Neural progenitor cell (in vitro differentiated cells): ENCODE measurements around the gene PDCD1LG2. TPM values are rescaled to one million over a fixed set of nuclear protein-coding genes. Genes with fewer than 3 reads are reported as not detected.

Experiments used
- DNase-seq: peaks from one replicate; pipeline ENCODE4 v3.0.0-alpha.2; 2016; ENCODE audit warnings: low spot score
- H2AFZ ChIP-seq: fragments of 200-600 bp; sonication (generic); replicated peaks from 2 replicates; pipeline ENCODE4 v1.6.1; 2016; ENCODE audit warnings: antibody characterized with exemption
- H3F3A ChIP-seq: fragments of 200-600 bp; sonication (generic); 2 replicates; pipeline ENCODE4 v1.6.1; 2016; ENCODE audit warnings: antibody characterized with exemption, low read depth
- H3K27ac ChIP-seq: fragments of 200-600 bp; sonication (generic); 2 replicates; pipeline ENCODE4 v1.5.1; 2016; ENCODE audit warnings: mild to moderate bottlenecking
- H3K27me3 ChIP-seq: fragments of 200-600 bp; sonication (generic); 2 replicates; pipeline ENCODE4 v1.6.1; 2016; ENCODE audit warnings: mild to moderate bottlenecking, moderate library complexity
- H3K36me3 ChIP-seq: fragments of 200-600 bp; sonication (generic); 2 replicates; pipeline ENCODE4 v1.5.1; 2016
- H3K4me1 ChIP-seq: fragments of 200-600 bp; sonication (generic); 2 replicates; pipeline ENCODE4 v1.6.1; 2016; ENCODE audit warnings: mixed run types
- H3K4me2 ChIP-seq: fragments of 200-600 bp; sonication (generic); 2 replicates; pipeline ENCODE4 v1.6.1; 2016
- H3K4me3 ChIP-seq: fragments of 200-600 bp; sonication (generic); 2 replicates; pipeline ENCODE4 v1.5.1; 2016
- H3K79me2 ChIP-seq: fragments of 200-600 bp; sonication (generic); 2 replicates; pipeline ENCODE4 v1.6.1; 2016; ENCODE audit warnings: low read depth
- H3K9ac ChIP-seq: fragments of 200-600 bp; sonication (generic); 2 replicates; pipeline ENCODE4 v1.6.1; 2016
- H3K9me3 ChIP-seq: fragments of 200-600 bp; sonication (generic); 2 replicates; pipeline ENCODE4 v1.5.1; 2016; ENCODE audit warnings: low read depth
- H4K20me1 ChIP-seq: fragments of 200-600 bp; sonication (generic); 2 replicates; pipeline ENCODE4 v1.6.1; 2016; ENCODE audit warnings: low read depth
- H3K27ac Mint-ChIP-seq: 3 replicates; pipeline ENCODE4 v1.8.0; 2021; ENCODE audit warnings: mixed read lengths
- H3K27me3 Mint-ChIP-seq: 2 replicates; pipeline ENCODE4 v1.8.0; 2022; ENCODE audit warnings: low read depth, mild to moderate bottlenecking, inconsistent platforms, moderate library complexity, mixed read lengths; ENCODE audit not compliant: insufficient read depth
- H3K36me3 Mint-ChIP-seq: 3 replicates; pipeline ENCODE4 v1.8.0; 2021; ENCODE audit warnings: mixed read lengths
- H3K4me1 Mint-ChIP-seq: 3 replicates; pipeline ENCODE4 v1.8.0; 2021; ENCODE audit warnings: mixed read lengths
- H3K4me3 Mint-ChIP-seq: 3 replicates; pipeline ENCODE4 v1.8.0; 2021; ENCODE audit warnings: mild to moderate bottlenecking, moderate library complexity, mixed read lengths
- H3K9me3 Mint-ChIP-seq: 3 replicates; pipeline ENCODE4 v1.8.0; 2020; ENCODE audit warnings: mixed read lengths
- CTCF ChIP-seq: fragments of 200-600 bp; sonication (generic); IDR thresholded peaks from 2 replicates; pipeline ENCODE4 v1.5.1; 2017; ENCODE audit warnings: antibody characterized with exemption, mild to moderate bottlenecking
- EZH2 ChIP-seq: fragments of 200-600 bp; sonication (generic); IDR thresholded peaks from 2 replicates; pipeline ENCODE4 v1.6.1; 2017; ENCODE audit warnings: antibody characterized with exemption, mild to moderate bottlenecking, moderate library complexity
- EZH2phosphoT487 ChIP-seq: fragments of 200-600 bp; sonication (generic); IDR thresholded peaks from 2 replicates; pipeline ENCODE4 v1.6.1; 2017; ENCODE audit warnings: antibody characterized with exemption
- total RNA-seq: library from RNA; depleted of rRNA; stranded (reverse); fragments of >200 nt; gene quantifications from 2 replicates; pipeline ENCODE4 v1.2.3, GENCODE V29; 2015; ENCODE audit warnings: low replicate concordance

The PDCD1LG2 gene
- total RNA-seq, 1 donor from 2014 or later: not detected

- Mint-ChIP-seq H3K27ac (no peak overlapping the region), H3K36me3 (no peaks in the 10 kb centered on the region), H3K4me3 (no peak overlapping the region), H3K27me3 (no peaks in the 10 kb centered on the region), H3K9me3 (no peaks in the 10 kb centered on the region), H3K4me1 (no peaks in the 10 kb centered on the region)
- Histone ChIP-seq H3K27me3 (no peaks in the 10 kb centered on the region), H3K9me3 (no peaks in the 10 kb centered on the region), H3K4me2 (peak overlapping the region; percentile 24), H3K9ac (no peak overlapping the region), H3K79me2 (no peaks in the 10 kb centered on the region), H3F3A (no peaks in the 10 kb centered on the region), H3K27ac (no peak overlapping the region), H3K36me3 (no peaks in the 10 kb centered on the region), H4K20me1 (no peaks in the 10 kb centered on the region), H2AFZ (peak overlapping the region; percentile 50), H3K4me3 (no peak overlapping the region), H3K4me1 (peaks cover 9% of the 10 kb centered on the region)
- DNase-seq: no peak
- TF ChIP-seq EZH2phosphoT487: no peak
- TF ChIP-seq CTCF: no peak
- TF ChIP-seq EZH2: no peak
Observed at GRCh38 chr9:5524090-5524489, 13.8 kb downstream of the PDCD1LG2 start.

GRCh38 chr9:5529683-5530221, 19.4 kb downstream of the PDCD1LG2 start:
- Histone ChIP-seq H3K27me3 (no peaks in the 10 kb centered on the region), H3K9ac (no peak overlapping the region), H3K79me2 (no peaks in the 10 kb centered on the region), H3K36me3 (no peaks in the 10 kb centered on the region), H3F3A (no peaks in the 10 kb centered on the region), H3K4me2 (no peak overlapping the region), H4K20me1 (no peaks in the 10 kb centered on the region), H3K4me3 (no peak overlapping the region), H3K4me1 (no peaks in the 10 kb centered on the region), H3K9me3 (no peaks in the 10 kb centered on the region), H3K27ac (no peak overlapping the region), H2AFZ (no peak overlapping the region)
- Mint-ChIP-seq H3K27ac (no peak overlapping the region), H3K27me3 (no peaks in the 10 kb centered on the region), H3K36me3 (no peaks in the 10 kb centered on the region), H3K4me3 (no peak overlapping the region), H3K9me3 (no peaks in the 10 kb centered on the region), H3K4me1 (peaks cover 4% of the 10 kb centered on the region)
- DNase-seq: no peak
- TF ChIP-seq EZH2 (no peak), CTCF (no peak), EZH2phosphoT487 (no peak)

GRCh38 chr9:5531101-5531882, 21.0 kb downstream of the PDCD1LG2 start:
- no peak overlapping the region for H3K27ac Mint-ChIP-seq
- no peak for TF ChIP-seq EZH2
- TF ChIP-seq CTCF: no peak
- no peak for TF ChIP-seq EZH2phosphoT487
- Histone ChIP-seq H3K4me1 (no peaks in the 10 kb centered on the region), H3K9me3 (no peaks in the 10 kb centered on the region), H4K20me1 (no peaks in the 10 kb centered on the region), H3K9ac (no peak overlapping the region), H3K27me3 (no peaks in the 10 kb centered on the region), H3K27ac (no peak overlapping the region), H3K4me3 (no peak overlapping the region), H3K36me3 (no peaks in the 10 kb centered on the region), H3F3A (no peaks in the 10 kb centered on the region), H3K4me2 (no peak overlapping the region), H3K79me2 (no peaks in the 10 kb centered on the region), H2AFZ (no peak overlapping the region)
- DNase-seq: no peak
- no peaks in the 10 kb centered on the region for H3K36me3 Mint-ChIP-seq
- no peaks in the 10 kb centered on the region for H3K27me3 Mint-ChIP-seq
- H3K4me1 Mint-ChIP-seq: peaks cover 4% of the 10 kb centered on the region
- H3K4me3 Mint-ChIP-seq: no peak overlapping the region
- H3K9me3 Mint-ChIP-seq: no peaks in the 10 kb centered on the region
